ENCODE measurements around the gene HHIPL2.

HHIPL2 gene

GRCh38 chr1:222586842-222587241 lies 38.9 kb upstream of the HHIPL2 start:
- no peak for TF ChIP-seq TEAD4 (IDR thresholded peaks at IDR 0.05)
- no peak for TF ChIP-seq CEBPB (IDR thresholded peaks at IDR 0.05)
- TF ChIP-seq YY1 (IDR thresholded peaks at IDR 0.05; ENCODE audit: low read depth) = no peak
- no peak for TF ChIP-seq EP300 (IDR thresholded peaks at IDR 0.05; ENCODE audit: borderline replicate concordance)
- TF ChIP-seq ZBTB7A (IDR thresholded peaks at IDR 0.05; ENCODE audit: low read depth) = no peak
- TF ChIP-seq EGR1 (IDR thresholded peaks at IDR 0.05) = no peak
- TF ChIP-seq TAF1 (IDR thresholded peaks at IDR 0.05; ENCODE audit: low read depth) = no peak
- no peak for TF ChIP-seq MAX (IDR thresholded peaks at IDR 0.05)
- TF ChIP-seq USF1 (IDR thresholded peaks at IDR 0.05) = no peak
- no peak for TF ChIP-seq NFIC (IDR thresholded peaks at IDR 0.05)
- no peak for TF ChIP-seq REST (IDR thresholded peaks at IDR 0.05; ENCODE audit: low read depth)
- no peak for TF ChIP-seq CREB1 (IDR thresholded peaks at IDR 0.05; ENCODE audit: low read depth)
- no peak for TF ChIP-seq RAD21 (IDR thresholded peaks at IDR 0.05; ENCODE audit: low read depth)
- no peak for TF ChIP-seq TCF12 (IDR thresholded peaks at IDR 0.05; ENCODE audit: low read depth)
- no peak for TF ChIP-seq FOXM1 (IDR thresholded peaks at IDR 0.05; ENCODE audit: borderline replicate concordance, low read depth)

- no peak for TF ChIP-seq ZBTB7A (IDR thresholded peaks at IDR 0.05; ENCODE audit: low read depth)
- no peak for TF ChIP-seq CREB1 (IDR thresholded peaks at IDR 0.05; ENCODE audit: low read depth)
Observed at GRCh38 chr1:222583079-222583478, 35.2 kb upstream of the HHIPL2 start.

- TF ChIP-seq USF1 (IDR thresholded peaks at IDR 0.05) (no peak), ZBTB7A (IDR thresholded peaks at IDR 0.05; ENCODE audit: low read depth) (no peak), NFIC (IDR thresholded peaks at IDR 0.05) (no peak), CEBPB (IDR thresholded peaks at IDR 0.05) (no peak), REST (IDR thresholded peaks at IDR 0.05; ENCODE audit: low read depth) (no peak), TCF12 (IDR thresholded peaks at IDR 0.05; ENCODE audit: low read depth) (no peak), EGR1 (IDR thresholded peaks at IDR 0.05) (no peak)
Observed at GRCh38 chr1:222582099-222582774, 34.3 kb upstream of the HHIPL2 start.

DNA sequence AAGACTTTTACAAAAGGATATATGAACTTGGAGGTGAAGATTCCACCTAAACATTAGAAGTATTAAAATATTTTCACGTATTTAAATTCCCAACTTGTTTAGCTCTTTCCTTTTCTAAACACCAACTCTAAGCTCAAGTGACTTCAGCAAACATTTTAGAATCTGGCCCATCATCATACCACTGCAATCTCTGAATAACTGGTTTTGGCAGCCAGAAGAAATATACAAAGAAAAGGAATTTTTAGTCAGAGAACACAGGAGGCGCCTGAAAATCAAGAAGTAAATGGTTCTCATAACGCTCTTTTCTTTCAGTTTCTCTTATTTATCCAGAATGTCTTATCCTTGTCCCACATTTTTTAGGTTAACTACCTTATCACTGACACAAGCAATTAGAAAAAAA lies 31.4 kb upstream of the HHIPL2 start:
- TF ChIP-seq TEAD4 (IDR thresholded peaks at IDR 0.05) = no peak
- no peak for TF ChIP-seq TAF1 (IDR thresholded peaks at IDR 0.05; ENCODE audit: low read depth)
- TF ChIP-seq EP300 (IDR thresholded peaks at IDR 0.05; ENCODE audit: borderline replicate concordance) = no peak
- no peak for TF ChIP-seq CEBPB (IDR thresholded peaks at IDR 0.05)
- TF ChIP-seq USF1 (IDR thresholded peaks at IDR 0.05) = no peak
- no peak for TF ChIP-seq NFIC (IDR thresholded peaks at IDR 0.05)
- TF ChIP-seq REST (IDR thresholded peaks at IDR 0.05; ENCODE audit: low read depth) = no peak
- TF ChIP-seq TCF12 (IDR thresholded peaks at IDR 0.05; ENCODE audit: low read depth) = no peak
- TF ChIP-seq ZBTB7A (IDR thresholded peaks at IDR 0.05; ENCODE audit: low read depth) = no peak
- TF ChIP-seq YY1 (IDR thresholded peaks at IDR 0.05; ENCODE audit: low read depth) = no peak
- TF ChIP-seq RAD21 (IDR thresholded peaks at IDR 0.05; ENCODE audit: low read depth) = no peak
- no peak for TF ChIP-seq EGR1 (IDR thresholded peaks at IDR 0.05)
- no peak for TF ChIP-seq CREB1 (IDR thresholded peaks at IDR 0.05; ENCODE audit: low read depth)
- no peak for TF ChIP-seq FOXM1 (IDR thresholded peaks at IDR 0.05; ENCODE audit: borderline replicate concordance, low read depth)
- no peak for TF ChIP-seq MAX (IDR thresholded peaks at IDR 0.05)
